Measurements from ENCODE around the gene IL12RB1.

IL12RB1 gene

GRCh38 chr19:18085702-18086457 is 854 bp downstream of the IL12RB1 start:
- DNase-seq, result no peak

GRCh38 chr19:18083929-18084684 is 2.6 kb downstream of the IL12RB1 start:
- DNase-seq, result no peak

- DNase-seq, result no peak
Observed at GRCh38 chr19:18074192-18074591, 12.5 kb downstream of the IL12RB1 start.

- DNase-seq, result no peak
Observed at GRCh38 chr19:18073197-18073596, 13.5 kb downstream of the IL12RB1 start.

- DNase-seq, result no peak
Observed at GRCh38 chr19:18072335-18072734, 14.4 kb downstream of the IL12RB1 start.

- DNase-seq, result no peak
Observed at GRCh38 chr19:18070181-18070580, 16.6 kb downstream of the IL12RB1 start.

GRCh38 chr19:18069383-18069782 is 17.4 kb downstream of the IL12RB1 start:
- DNase-seq, result no peak

GRCh38 chr19:18068395-18068794 is 18.3 kb downstream of the IL12RB1 start:
- DNase-seq, result no peak

- no peak for DNase-seq
Observed at GRCh38 chr19:18065173-18065495, 21.6 kb downstream of the IL12RB1 start.

GRCh38 chr19:18063463-18063862 is 23.3 kb downstream of the IL12RB1 start:
- peak; percentile 50 for DNase-seq

- DNase-seq, result no peak
Observed at GRCh38 chr19:18062028-18062427, 24.7 kb downstream of the IL12RB1 start.

- DNase-seq, result no peak
Observed at GRCh38 chr19:18060472-18060871, 26.3 kb downstream of the IL12RB1 start.

GRCh38 chr19:18059902-18060301 is 26.8 kb downstream of the IL12RB1 start:
- no peak for DNase-seq

- DNase-seq, result no peak
Observed at GRCh38 chr19:18059297-18059696, 27.4 kb downstream of the IL12RB1 start.

GRCh38 chr19:18058208-18059009 is 28.3 kb downstream of the IL12RB1 start:
- peak; percentile 84 for DNase-seq

GRCh38 chr19:18057557-18057956 is 29.2 kb downstream of the IL12RB1 start:
- no peak for DNase-seq

- no peak for DNase-seq
Observed at GRCh38 chr19:18055967-18056366, 30.8 kb downstream of the IL12RB1 start.

GRCh38 chr19:18053576-18054219 is 33.0 kb downstream of the IL12RB1 start:
- DNase-seq, result no peak

- no peak for DNase-seq
Observed at GRCh38 chr19:18051887-18052286, 34.8 kb downstream of the IL12RB1 start.

- no peak for DNase-seq
Observed at GRCh38 chr19:18049385-18049784, 37.3 kb downstream of the IL12RB1 start.

- peak; percentile 54 for DNase-seq
Observed at GRCh38 chr19:18046059-18046718, 40.5 kb downstream of the IL12RB1 start.

- no peak for DNase-seq
Observed at GRCh38 chr19:18045307-18046050, 41.3 kb downstream of the IL12RB1 start.

Measured in stimulated activated CD4-positive, alpha-beta T cell treated with anti-CD3 and anti-CD28 coated beads, Interleukin-15, amount 100 ng/mL, for 24 hours (primary cell).